ENCODE data around the gene DUSP22. TPM values are rescaled to one million over a fixed set of nuclear protein-coding genes. Genes with fewer than 3 reads are reported as not detected.

DUSP22 gene
- total RNA-seq, 4 donors from 2014 or later: 67.0 to 97.3 (median 78.0) TPM

DNA sequence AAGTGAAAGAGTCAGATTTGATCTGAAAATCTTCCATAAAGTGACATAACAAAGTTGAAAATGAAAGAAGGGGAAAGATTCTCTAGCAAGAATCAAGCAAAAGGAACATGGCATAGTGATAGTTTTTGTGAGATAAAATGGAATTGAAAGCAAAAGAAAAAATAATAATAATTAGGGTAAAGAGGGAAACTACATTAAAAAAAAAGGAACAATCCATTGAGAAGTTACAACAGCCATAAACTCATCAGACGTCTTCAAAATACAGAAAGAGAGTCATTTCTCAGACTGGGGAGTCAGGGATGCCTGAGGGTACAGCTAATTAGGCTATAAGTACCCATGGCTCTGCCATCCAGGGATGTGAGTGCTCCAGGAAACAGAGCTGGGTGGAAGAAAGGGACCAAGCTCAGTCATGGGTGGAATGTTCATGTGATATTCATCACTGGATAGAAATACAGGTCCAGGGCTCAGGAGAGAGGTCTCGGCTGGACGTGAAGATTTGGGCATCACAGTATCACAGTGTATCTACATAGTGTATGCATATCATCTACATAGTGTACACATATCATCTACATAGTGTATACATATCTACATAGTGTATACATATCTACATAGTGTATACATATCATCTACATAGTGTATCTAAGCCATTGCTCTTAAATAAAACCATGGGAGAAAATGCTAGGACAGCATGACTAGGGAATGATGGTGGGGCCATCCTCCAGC, 29.4 kb downstream of the DUSP22 start:
- Histone ChIP-seq H3K36me3 (no peaks in the 10 kb centered on the region), H3K4me3 (no peak overlapping the region), H3K9me3 (no peaks in the 10 kb centered on the region), H3K27ac (no peak overlapping the region), H3K27me3 (no peaks in the 10 kb centered on the region), H3K4me1 (peaks cover 0 to 5% (median 0%) of the 10 kb centered on the region in 3 donors)
- 56 to 61% methylated on average over 3 of the region's 3 CpGs for WGBS, 2 donors (ENCODE audit: low coverage in 1 of 2)
- TF ChIP-seq CTCF (IDR thresholded peaks at IDR 0.05) (no peak), POLR2A (IDR thresholded peaks at IDR 0.05) (no peak), EP300 (IDR thresholded peaks at IDR 0.05) (no peak), POLR2AphosphoS5 (IDR thresholded peaks at IDR 0.05) (no peak)
- ATAC-seq: no peak

- no peak overlapping the region for H3K27ac ChIP-seq
- H3K9me3 ChIP-seq: no peaks in the 10 kb centered on the region
- ATAC-seq: no peak
- TF ChIP-seq POLR2AphosphoS5 (IDR thresholded peaks at IDR 0.05): no peak
- TF ChIP-seq CTCF (IDR thresholded peaks at IDR 0.05): no peak
- TF ChIP-seq POLR2A (IDR thresholded peaks at IDR 0.05): no peak
- no peak for TF ChIP-seq EP300 (IDR thresholded peaks at IDR 0.05)
- peaks cover 0 to 11% (median 6%) of the 10 kb centered on the region in 3 donors for H3K4me1 ChIP-seq
- H3K27me3 ChIP-seq: peaks cover 5% of the 10 kb centered on the region
- no peaks in the 10 kb centered on the region for H3K36me3 ChIP-seq
- WGBS, 2 donors (ENCODE audit: low coverage in 1 of 2): 74 to 77% methylated on average over 12 to 13 of the region's 14 CpGs
- H3K4me3 ChIP-seq: no peak overlapping the region
Measured at GRCh38 chr6:322259-322930, 30.1 kb downstream of the DUSP22 start.

DNA sequence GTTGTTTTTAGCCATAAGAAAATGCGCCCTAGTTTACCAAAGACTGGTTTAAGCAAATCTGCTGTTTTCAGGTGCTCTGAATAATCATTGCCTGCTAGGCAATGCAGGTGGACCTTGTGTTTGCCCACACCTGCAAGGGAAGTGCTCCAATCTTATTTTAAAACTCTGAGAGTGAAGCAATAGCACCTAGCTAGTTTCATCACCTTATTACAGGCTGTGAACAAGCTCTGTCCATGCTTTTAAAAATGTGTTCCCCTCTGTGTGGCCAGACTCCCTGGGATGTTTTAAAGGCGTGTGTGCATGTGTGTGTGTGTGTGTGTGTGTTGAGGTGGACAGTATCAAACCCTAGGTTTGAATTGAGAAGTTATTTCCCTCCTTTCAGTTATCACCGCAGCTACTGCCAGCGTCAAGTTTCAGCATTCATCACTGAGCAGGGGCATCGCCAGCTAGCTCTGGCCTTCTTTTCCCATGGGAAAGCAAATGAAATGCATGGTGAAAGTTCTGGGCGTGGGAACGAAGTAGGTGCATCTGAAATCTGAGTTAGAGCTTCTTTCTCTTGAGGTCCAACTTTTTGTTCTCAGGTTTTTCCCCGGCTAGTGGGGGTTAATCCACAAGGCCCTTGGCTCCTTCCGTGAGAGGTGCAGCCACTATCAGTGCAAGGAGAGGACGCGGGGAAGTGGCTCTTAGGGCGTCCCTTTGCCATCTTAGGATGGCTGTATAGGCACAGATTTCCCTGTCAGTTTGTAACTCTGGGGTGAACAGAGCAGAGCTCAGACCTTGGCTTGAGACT, 30.8 kb downstream of the DUSP22 start:
- ATAC-seq: no peak
- no peak overlapping the region for H3K27ac ChIP-seq
- H3K36me3 ChIP-seq: no peaks in the 10 kb centered on the region
- TF ChIP-seq POLR2A (IDR thresholded peaks at IDR 0.05): no peak
- no peak for TF ChIP-seq POLR2AphosphoS5 (IDR thresholded peaks at IDR 0.05)
- TF ChIP-seq CTCF (IDR thresholded peaks at IDR 0.05): no peak
- TF ChIP-seq EP300 (IDR thresholded peaks at IDR 0.05): no peak
- no peaks in the 10 kb centered on the region for H3K9me3 ChIP-seq
- H3K4me1 ChIP-seq: peaks cover 0 to 18% (median 12%) of the 10 kb centered on the region in 3 donors
- 68 to 70% methylated on average over 12 of the region's 12 CpGs for WGBS, 2 donors (ENCODE audit: low coverage in 1 of 2)
- peaks cover 9% of the 10 kb centered on the region for H3K27me3 ChIP-seq
- no peak overlapping the region for H3K4me3 ChIP-seq

DNA sequence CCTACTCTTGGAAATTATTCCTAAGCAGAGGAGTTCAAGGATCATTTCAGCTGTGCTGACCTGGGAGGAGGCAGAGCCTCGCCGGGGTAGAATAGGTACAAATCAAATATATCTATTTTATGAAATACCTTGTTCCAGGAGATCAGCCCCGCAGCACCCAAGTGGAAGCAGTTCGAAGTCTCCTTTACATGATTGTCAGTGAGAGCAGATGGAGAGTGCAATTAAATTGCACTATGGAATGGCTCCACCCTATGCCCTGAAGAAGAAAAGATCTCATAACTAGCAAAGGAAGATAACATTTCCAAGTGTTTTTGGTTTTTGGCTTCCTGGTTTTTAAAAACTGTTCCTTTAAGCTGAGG, 31.4 kb downstream of the DUSP22 start:
- Histone ChIP-seq H3K4me3 (no peak overlapping the region), H3K4me1 (peaks cover 0 to 24% (median 17%) of the 10 kb centered on the region in 3 donors), H3K27me3 (peaks cover 9% of the 10 kb centered on the region), H3K36me3 (no peaks in the 10 kb centered on the region), H3K27ac (no peak overlapping the region), H3K9me3 (no peaks in the 10 kb centered on the region)
- 76 to 88% methylated on average over 4 of the region's 4 CpGs for WGBS, 2 donors (ENCODE audit: low coverage in 1 of 2)
- no peak for ATAC-seq
- TF ChIP-seq POLR2A (IDR thresholded peaks at IDR 0.05) (no peak), CTCF (IDR thresholded peaks at IDR 0.05) (no peak), EP300 (IDR thresholded peaks at IDR 0.05) (no peak), POLR2AphosphoS5 (IDR thresholded peaks at IDR 0.05) (no peak)
